ENCODE data around the gene TTBK2.
A peak's percentile ranks its signal among the peaks of the same experiment; 100 is the strongest.
"Not testable (repeated sequence)": the region's sequence is repeated elsewhere in the genome, so short reads cannot be mapped to it uniquely, and the experiment has no call there.

Gene TTBK2

DNA sequence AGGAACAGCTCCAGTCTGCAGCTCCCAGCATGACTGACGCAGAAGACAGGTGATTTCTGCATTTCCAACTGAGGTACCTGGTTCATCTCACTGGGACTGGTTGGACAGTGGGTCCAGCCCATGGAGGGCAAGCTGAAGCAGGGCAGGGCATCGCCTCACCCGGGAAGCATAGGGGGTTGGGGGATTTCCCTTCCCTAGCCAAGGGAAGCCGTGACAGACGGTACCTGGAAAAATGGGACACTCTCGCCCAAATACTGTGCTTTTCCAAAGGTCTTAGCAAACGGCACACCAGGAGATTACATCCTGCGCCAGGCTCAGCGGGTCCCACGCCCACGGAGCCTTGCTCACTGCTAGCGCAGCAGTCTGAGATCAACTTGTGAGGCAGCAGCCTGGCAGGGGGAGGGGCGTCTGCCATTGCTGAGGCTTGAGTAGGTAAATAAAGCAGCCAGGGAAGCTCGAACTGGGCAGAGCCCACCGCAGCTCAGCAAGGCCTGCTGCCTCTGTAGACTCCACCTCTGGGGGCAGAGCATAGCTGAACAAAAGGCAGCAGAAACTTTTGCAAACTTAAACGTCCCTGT, 156.3 kb downstream of the TTBK2 start:
- DNase-seq (ENCODE audit: low read depth in 2 of 2) = not testable (repeated sequence)

DNA sequence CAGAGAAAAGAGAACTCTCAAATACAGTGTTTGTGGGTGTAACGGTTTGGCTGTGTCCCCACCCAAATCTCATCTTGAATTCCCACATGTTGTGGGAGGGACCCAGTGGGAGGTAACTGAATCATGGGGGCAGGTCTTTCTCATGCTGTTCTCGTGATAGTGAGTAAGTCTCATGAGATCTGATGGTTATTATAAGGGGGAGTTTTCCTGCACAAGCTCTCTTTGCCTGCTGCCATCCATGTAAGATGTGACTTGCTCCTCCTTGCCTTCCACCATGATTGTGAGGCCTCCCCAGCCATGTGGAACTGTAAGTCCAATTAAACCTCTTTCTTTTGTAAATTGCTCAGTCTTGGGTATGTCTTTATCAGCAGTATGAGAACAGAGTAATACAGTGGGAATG, 158.8 kb downstream of the TTBK2 start:
- not testable (repeated sequence) for DNase-seq (ENCODE audit: low read depth in 2 of 2)

GRCh38 chr15:42760759-42761158, 159.8 kb downstream of the TTBK2 start:
- no peak for DNase-seq (ENCODE audit: low read depth in 2 of 2)

DNA sequence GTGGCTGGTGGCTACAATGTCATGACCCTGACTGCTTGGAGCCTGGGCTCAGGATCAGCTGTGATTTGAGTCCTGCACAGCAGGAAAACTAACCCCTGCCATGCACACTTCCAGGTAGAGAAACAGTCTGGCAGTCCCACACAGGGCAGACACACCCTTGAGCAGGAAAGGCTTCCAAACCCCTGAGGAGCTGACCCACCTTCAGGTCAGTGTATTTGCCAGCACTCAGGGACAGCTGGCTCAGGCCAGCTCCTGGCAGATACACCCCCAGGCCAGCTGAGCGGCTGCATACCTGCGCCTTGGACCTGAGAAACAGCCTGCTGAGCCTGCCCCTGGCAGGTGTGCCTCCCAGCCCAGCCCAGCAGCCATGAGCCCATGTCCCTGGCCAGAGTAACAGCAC, 161.5 kb downstream of the TTBK2 start:
- no peak for DNase-seq (ENCODE audit: low read depth in 2 of 2)

DNA sequence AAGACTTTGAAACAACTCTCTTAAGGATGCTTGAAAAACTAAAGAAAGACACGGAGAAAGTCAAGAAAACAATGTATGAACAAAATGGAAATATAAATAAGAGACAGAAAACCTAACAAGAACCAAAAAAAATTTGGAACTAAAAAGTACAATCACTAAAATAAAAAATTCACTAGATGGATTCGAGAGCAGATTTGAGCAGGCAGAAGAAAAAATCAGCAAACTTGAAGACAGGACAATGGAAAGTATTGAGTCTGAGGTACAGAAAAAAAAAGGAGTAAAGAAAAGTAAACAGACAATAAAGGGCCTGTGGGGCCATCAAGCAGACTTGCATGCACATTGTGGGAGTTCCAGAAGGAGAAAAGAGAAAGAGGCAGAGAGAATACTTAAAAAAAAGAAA, 170.3 kb downstream of the TTBK2 start:
- DNase-seq (ENCODE audit: low read depth in 2 of 2) = no peak

DNA sequence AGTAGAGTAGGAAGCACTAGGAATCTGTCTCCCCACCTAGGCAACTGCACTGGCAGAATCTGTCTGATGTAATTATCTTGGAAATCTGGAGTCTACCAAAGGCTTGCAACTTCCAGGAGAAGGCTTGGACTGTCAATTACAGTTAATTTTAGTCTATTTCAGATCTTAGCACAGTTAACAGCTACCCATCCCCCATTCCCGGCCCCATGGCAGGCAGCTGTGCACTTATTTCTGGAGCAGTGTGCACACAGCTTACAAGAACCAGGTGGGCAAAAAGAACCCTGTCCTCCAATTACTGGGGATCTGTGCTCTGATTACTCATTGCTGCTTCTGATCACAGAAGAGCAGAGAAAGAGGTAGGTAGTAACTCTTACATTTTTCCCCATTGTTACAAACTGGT, 171.3 kb downstream of the TTBK2 start:
- no peak for DNase-seq (ENCODE audit: low read depth in 2 of 2)

- DNase-seq (ENCODE audit: low read depth in 2 of 2) = no peak
Measured at GRCh38 chr15:42744195-42744594, 176.4 kb downstream of the TTBK2 start.

DNA sequence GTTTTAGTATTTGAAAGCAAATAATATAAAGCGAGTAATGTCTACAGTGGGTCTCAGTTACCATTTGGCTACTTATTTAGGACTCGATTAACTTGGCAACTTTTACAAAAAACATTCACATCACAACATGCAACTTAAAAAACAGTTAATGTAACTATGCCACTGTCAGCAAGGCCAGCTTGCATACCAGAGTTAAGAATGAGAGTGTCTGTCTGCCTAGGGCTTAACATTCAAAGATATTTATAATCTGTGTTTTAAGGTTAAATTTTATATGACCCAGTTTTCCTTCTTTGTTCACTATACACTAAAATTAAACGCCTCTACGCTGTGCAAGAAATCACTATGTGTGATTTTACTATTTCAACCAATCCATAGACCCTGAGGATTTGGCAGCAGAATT, 178.4 kb downstream of the TTBK2 start:
- DNase-seq (ENCODE audit: low read depth in 2 of 2) = no peak

GRCh38 chr15:42741710-42742109, 178.9 kb downstream of the TTBK2 start:
- no peak for DNase-seq (ENCODE audit: low read depth in 2 of 2)

DNA sequence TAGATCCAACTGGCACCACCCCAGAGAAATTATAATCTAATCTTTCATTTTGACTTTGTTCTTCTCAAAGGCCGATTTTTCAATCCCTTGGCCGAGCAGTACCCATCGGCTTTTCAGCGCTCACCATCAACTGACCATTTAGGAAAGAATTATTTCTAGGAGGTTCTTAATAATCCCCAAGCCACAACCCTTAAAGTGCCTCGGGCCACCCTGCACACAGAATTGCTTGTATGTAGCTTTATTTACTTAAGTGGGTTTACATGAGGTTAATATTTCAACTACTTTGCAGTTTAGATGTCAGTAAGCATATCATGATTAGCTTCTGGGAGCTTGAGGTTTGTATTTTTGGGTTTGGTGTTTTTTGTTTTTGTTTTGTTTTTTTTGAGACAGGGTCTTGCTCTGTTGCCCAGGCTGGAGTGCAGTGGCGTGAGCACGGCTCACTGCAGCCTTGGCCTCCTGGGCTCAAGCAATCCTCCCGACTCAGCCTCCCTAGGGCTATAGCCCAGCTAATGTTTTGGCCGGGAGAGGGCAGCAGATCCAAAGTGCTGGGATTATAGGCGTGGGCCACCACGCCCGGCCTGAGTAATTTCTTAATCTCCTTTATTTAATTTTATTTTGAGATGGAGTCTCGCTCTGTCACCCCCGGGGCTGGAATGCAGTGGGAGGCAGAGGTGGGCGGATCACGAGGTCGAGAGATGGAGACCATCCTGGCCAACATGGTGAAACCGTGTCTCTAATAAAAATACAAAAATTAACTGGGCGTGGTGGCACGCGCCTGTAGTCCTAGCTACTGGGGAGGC, 182.8 kb downstream of the TTBK2 start:
- no peak for DNase-seq (ENCODE audit: low read depth in 2 of 2)

- DNase-seq (ENCODE audit: low read depth in 2 of 2) = peak; percentile 75 to 90
Measured at GRCh38 chr15:42736793-42737528, 183.6 kb downstream of the TTBK2 start, which contains the start of gene CDAN1. Gene CDAN1, minus strand, starts transcription at chr15:42737128. Its CDS starts 26 bp downstream, at chr15:42737102.

GRCh38 chr15:42736178-42736792, 184.3 kb downstream of the TTBK2 start:
- DNase-seq (ENCODE audit: low read depth in 2 of 2) = no peak

- DNase-seq (ENCODE audit: low read depth in 2 of 2) = no peak
Measured at GRCh38 chr15:42735382-42736165, 185.0 kb downstream of the TTBK2 start.

DNA sequence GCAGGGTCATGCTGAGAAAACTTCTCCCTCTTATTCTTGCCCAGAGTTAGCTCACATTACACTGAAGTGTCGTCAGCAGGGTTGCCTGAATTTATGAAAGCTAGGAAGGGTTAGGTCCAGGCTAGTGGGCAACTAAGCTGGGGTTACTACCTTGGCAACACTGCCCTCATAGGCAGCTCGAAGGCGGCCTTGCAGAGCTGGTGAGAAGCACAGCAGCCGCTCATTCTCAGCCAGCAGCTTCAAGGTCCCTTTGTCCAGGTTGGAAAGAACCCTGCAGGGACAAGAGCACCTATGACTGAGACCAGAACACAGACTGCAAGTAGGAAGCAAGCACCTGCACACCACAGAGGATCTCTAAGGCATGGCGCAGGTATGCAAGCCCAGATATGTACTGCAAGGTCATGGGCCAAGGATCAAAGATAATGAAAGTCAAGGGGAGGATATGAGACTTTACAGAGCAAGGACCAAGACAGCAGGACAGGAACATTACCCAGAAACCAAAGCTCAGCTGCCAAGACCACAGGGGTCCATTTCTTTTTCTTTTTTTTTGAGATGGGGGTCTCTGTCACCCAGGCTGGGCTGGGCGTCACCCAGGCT, 186.4 kb downstream of the TTBK2 start:
- DNase-seq (ENCODE audit: low read depth in 2 of 2) = no peak

- DNase-seq (ENCODE audit: low read depth in 2 of 2) = no peak
Measured at GRCh38 chr15:42733027-42733426, 187.6 kb downstream of the TTBK2 start.

DNA sequence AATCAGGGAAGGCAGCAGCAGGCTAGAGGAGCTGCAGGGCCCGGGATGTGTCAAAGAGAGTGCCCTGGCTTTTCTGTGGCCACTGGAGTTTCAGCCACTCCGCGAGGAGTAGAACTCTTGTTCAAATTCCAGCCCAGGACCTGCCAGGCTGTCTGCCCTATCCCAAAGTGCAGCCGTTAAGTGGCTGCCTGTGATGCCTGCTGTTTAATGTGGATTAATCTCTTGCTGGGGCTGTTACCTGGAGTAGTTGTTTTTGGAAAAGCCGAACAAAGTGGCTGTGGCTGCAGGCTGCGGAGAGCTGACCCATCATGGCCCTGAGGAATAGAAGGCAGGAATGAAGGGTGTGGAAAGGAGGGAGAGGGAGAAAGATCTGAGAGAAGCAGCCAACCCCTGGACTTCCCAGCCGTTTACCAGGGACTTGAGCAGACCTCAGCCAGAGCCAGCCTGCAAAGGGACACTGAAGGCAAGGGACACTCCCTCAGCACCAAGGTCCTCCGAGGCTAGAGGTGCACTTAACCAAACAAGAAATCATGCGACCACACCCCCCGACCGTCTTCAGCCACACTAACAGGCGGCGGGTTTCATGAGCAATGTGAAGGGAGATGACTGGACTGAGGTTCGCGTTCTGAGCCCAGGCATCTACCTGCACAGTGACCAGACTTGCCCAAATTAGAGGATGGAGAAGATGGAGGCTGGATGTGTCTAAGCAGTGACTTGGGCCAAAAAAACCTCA, 188.3 kb downstream of the TTBK2 start:
- DNase-seq (ENCODE audit: low read depth in 2 of 2) = no peak

- no peak for DNase-seq (ENCODE audit: low read depth in 2 of 2)
Measured at GRCh38 chr15:42731461-42731860, 189.1 kb downstream of the TTBK2 start.

DNA sequence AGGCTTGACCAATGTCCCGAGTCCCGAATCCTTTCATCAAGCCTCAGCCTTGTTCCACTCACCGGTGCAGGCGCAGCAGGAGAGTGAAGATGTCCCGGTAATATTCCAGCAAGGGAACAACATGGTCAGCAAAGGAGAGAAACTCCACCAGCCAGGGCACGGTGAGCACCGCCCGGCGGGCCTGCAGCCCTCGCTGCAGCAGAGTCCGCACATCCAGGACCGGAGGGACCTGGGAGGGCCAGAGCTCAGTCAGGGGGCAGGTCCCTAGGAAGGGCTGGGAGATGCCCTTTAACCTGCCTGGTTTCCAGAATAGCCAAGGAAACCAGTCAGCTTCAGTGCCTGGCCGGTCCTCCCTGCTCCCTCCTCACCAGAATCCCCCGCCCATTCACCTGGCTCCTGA, 190.0 kb downstream of the TTBK2 start:
- no peak for DNase-seq (ENCODE audit: low read depth in 2 of 2)

GRCh38 chr15:42730135-42730534, 190.4 kb downstream of the TTBK2 start:
- DNase-seq (ENCODE audit: low read depth in 2 of 2) = no peak

DNA sequence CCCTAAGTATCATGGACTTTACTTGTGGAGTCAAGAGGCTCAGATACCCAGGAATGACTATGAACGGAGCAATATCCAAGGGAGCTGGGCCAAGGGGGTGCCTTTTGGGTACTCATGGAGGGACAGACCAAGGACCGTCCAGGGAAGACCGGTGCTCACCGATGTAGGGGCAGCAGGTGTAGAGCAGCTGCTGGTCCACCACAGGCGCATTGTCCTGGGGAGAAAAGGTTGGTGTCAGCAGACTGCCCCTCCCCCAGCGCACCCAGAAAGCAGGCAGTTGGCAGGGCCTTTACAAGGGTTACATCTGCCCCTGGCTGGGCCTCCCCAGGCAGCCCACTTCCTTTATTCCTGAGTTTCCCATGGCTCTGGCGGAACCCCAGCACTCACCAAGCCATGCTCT, 191.2 kb downstream of the TTBK2 start:
- no peak for DNase-seq (ENCODE audit: low read depth in 2 of 2)

All from stimulated activated CD8-positive, alpha-beta memory T cell treated with anti-CD3 and anti-CD28 coated beads, Interleukin-7, amount 100 ng/mL, for 4 hours (primary cell).